C4-2B (cell line): ENCODE measurements around the gene PIK3CD.
"Not testable (repeated sequence)": the region's sequence is repeated elsewhere in the genome, so short reads cannot be mapped to it uniquely, and the experiment has no call there.

Experiments
- H3K27ac ChIP-seq: fragments of 450-650 bp; 2 replicates; pipeline ENCODE4 v1.5.1; 2017
- CTCF ChIP-seq: fragments of 450-650 bp; conservative IDR thresholded peaks from 2 replicates; pipeline ENCODE4 v1.5.1; 2017; ENCODE audit warnings: mild to moderate bottlenecking
- ZFX ChIP-seq: fragments of 450-650 bp; IDR thresholded peaks from 2 replicates; pipeline ENCODE4 v1.6.1; 2017

PIK3CD gene

DNA sequence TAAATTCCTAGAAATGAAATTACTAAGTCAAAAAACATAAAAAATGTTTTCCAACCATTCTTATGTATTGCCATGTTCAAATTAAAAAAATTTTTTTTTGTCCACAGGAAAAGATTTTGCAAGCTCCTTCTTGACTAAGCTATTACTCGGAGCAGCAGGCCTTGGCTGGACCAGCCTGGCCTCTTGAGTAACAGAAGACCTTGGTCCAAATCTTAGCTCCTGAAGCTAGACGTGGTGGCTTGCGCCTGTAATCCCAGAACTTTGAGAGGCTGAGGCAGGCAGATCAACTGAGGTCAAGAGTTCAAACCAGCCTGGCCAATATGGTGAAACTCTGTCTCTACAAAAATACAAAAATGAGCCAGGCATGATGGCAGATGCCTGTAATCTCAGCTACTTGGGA, 94.7 kb downstream of the PIK3CD start:
- TF ChIP-seq CTCF (no peak), ZFX (no peak)

GRCh38 chr1:9746651-9747050, 95.1 kb downstream of the PIK3CD start:
- peak overlapping the region; percentile 82 for H3K27ac ChIP-seq
- no peak for TF ChIP-seq CTCF
- TF ChIP-seq ZFX = no peak

More for the DNA sequence above, 94.7 kb downstream of the PIK3CD start:
- peak overlapping the region; percentile 82 for H3K27ac ChIP-seq

- not testable (repeated sequence) for H3K27ac ChIP-seq
These were observed 96.9 kb downstream of the PIK3CD start for GRCh38 chr1:9748391-9748790.

DNA sequence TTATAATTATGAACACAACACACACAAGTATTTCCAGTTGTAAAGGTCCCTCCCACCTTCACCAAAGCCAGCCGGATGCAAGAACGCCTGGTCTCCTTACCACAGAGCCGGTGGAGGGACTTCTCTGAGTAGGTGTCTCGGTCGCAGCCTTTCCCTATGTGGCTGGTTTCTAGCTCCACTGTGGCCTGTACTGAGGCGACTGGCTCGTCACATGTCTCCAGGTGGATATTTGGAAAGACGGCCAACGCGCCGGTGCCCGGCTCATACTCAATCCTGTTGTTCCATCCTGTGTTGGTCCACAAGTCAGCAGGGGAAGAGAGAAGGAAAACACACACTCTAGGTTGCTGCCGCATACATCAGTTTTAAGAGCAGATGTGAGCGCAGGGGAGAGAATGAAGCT, 97.8 kb downstream of the PIK3CD start:
- no peak overlapping the region for H3K27ac ChIP-seq
- TF ChIP-seq CTCF = no peak
- no peak for TF ChIP-seq ZFX

DNA sequence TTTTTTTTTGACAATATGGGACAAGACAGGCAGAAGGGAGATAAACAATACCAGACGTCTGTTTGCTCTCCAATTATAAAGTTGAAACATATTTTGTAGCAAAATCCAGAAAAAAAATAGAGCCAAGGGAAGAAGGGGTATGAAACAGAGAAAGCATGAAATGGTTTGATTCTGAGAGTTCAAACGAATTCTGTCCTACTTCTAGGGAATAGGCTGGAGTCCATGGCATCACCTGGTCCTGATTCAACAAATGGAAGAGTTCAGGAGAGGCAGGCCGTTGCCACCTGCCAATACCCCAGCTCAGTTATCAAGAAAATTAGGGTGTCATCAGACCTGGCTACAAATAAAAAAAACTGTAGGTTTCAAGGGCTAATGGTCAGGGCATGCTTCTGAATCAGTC, 100.4 kb downstream of the PIK3CD start:
- TF ChIP-seq ZFX = no peak
- no peak for TF ChIP-seq CTCF
- H3K27ac ChIP-seq = no peak overlapping the region

- TF ChIP-seq ZFX (no peak), CTCF (no peak)
- no peak overlapping the region for H3K27ac ChIP-seq
These were observed 101.6 kb downstream of the PIK3CD start for GRCh38 chr1:9753121-9753531.

DNA sequence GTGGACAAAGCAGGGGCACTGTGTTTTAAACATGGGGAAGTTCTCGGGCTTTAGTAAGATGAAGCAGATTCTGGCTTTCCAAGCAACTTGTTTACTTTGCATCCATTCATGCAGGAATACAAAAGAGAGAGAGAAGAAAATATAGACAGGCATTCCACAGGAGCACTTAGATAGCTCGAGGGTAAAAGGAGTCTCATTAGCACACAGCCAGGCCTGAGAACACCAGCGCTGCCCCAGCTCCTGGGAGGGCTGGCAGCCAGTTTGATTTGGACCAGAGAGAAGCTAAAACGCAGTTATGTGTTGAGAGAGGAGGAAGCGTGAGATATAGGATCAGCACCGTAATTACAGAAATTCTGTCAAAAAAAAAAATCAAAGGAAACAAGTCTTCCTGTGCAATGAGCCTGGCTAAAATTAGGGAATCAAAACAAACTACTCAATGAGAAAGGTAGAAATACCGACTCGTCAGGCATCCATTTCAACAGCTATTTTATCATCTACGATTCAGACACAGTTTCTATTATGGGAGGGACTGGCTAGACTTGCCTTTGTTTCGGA, 104.0 kb downstream of the PIK3CD start:
- TF ChIP-seq CTCF (no peak), ZFX (no peak)
- no peak overlapping the region for H3K27ac ChIP-seq

DNA sequence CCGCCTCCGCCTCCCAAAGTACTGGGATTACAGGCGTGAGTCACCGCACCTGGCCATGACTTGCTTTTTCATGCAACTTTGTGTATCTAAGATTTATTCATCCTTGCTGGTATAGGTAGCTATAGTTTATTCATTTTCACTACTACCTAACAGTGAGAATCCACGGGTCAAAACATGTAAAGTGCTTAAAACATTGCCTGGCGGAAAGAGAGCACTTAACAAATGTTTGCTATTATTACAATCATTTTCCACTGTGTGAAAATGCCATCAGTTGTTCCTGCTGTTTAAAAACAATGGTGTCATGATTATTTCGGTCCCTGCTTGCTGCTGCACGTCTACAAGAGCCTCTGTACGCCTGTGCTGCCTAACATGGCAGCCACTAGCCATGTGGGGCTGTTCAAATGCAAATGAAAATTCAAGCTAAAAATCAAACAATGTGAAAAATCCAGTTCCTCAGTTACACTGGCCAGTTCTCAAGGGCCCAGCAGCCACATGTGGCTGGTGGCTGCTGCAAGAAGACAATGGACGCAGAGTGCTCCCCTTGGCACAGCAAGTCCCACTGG, 107.1 kb downstream of the PIK3CD start:
- H3K27ac ChIP-seq = no peak overlapping the region
- TF ChIP-seq CTCF = no peak
- TF ChIP-seq ZFX = no peak
